ENCODE results near the gene FAM13A. TPM values are rescaled to one million over a fixed set of nuclear protein-coding genes. Genes with fewer than 3 reads are reported as not detected.
A peak's percentile ranks its signal among the peaks of the same experiment; 100 is the strongest.

The FAM13A gene
- total and polyA plus RNA-seq, 11 donors = 3.7 to 30.4 (median 11.5) TPM

DNA sequence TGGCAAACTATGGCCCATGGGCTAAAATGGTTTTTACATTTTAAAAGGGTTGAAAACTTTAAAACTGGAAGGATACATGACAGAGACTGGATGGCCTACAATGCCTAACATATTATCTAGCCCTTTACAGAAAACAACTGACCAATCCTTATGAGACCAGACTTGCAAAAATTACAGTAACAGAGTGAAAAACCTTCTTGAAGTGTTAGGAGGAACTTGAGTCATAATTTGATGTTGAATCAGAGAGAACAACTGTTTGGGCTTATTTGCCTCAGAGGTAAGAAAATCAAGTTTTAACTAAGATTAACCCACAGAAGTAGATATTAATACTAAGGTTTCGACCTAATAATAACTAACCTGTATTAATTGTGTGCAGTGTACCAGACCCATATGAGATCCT, 347.0 kb downstream of the FAM13A start:
- H3K27me3 ChIP-seq = no peaks in the 10 kb centered on the region
- H3K36me3 ChIP-seq = peaks cover 0 to 76% (median 59%) of the 10 kb centered on the region in 9 donors
- intact Hi-C loops (cut with DNase I) = loop anchor here (5.0 to 10.0 kb wide), 7 partner anchors 52 to 312 kb away; no protein-coding TSS in a partner anchor
- peaks cover 0 to 6% (median 0%) of the 10 kb centered on the region in 12 donors for H3K9me3 ChIP-seq
- ATAC-seq (no peak), DNase-seq (no peak)
- TF ChIP-seq POLR2A (IDR thresholded peaks at IDR 0.05) = no peak
- TF ChIP-seq, protein P1, sequence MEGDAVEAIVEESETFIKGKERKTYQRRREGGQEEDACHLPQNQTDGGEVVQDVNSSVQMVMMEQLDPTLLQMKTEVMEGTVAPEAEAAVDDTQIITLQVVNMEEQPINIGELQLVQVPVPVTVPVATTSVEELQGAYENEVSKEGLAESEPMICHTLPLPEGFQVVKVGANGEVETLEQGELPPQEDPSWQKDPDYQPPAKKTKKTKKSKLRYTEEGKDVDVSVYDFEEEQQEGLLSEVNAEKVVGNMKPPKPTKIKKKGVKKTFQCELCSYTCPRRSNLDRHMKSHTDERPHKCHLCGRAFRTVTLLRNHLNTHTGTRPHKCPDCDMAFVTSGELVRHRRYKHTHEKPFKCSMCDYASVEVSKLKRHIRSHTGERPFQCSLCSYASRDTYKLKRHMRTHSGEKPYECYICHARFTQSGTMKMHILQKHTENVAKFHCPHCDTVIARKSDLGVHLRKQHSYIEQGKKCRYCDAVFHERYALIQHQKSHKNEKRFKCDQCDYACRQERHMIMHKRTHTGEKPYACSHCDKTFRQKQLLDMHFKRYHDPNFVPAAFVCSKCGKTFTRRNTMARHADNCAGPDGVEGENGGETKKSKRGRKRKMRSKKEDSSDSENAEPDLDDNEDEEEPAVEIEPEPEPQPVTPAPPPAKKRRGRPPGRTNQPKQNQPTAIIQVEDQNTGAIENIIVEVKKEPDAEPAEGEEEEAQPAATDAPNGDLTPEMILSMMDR (IDR thresholded peaks at IDR 0.05) = no peak
- H3K27ac ChIP-seq = no peak overlapping the region
- H3K4me3 ChIP-seq = no peak overlapping the region
- H3K4me1 ChIP-seq = peaks cover 0 to 13% (median 2%) of the 10 kb centered on the region in 12 donors
- WGBS, 4 donors = 96 to 100% (median 97%) methylated on average over 1 of the region's 1 CpG

DNA sequence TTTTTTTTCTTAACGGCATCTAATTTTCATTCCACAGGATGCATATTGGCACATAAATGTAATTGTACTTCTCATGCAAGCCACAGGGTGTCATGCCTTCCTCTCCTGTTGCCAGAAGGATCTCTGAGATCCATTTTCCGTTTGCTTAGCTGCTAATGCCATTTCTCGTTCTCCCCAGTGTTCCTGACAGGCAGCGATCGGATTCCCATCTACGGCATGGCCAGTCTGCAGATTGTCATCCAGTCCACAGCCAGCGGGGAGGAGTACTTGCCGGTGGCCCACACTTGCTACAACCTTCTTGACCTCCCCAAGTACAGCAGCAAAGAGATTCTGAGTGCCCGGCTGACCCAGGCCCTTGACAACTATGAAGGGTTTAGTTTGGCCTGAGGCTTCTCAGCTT, 350.4 kb downstream of the FAM13A start:
- Histone ChIP-seq H3K4me3 (no peak overlapping the region), H3K36me3 (peaks cover 0 to 95% (median 74%) of the 10 kb centered on the region in 9 donors), H3K4me1 (peaks cover 0 to 13% (median 2%) of the 10 kb centered on the region in 12 donors), H3K27me3 (no peaks in the 10 kb centered on the region), H3K27ac (peak overlapping the region in 6 of 12 donors; percentile 8 to 61 (median 38)), H3K9me3 (peaks cover 0 to 2% (median 0%) of the 10 kb centered on the region in 12 donors)
- TF ChIP-seq, protein P1 (IDR thresholded peaks at IDR 0.05) = peak; percentile 35 to 72 (median 56)
- no peak for TF ChIP-seq POLR2A (IDR thresholded peaks at IDR 0.05)
- intact Hi-C loops (cut with DNase I) = loop anchor here in 9 of 10 donors (1.0 to 10.0 kb wide), 9 partner anchors 56 to 318 kb away; no protein-coding TSS in a partner anchor
- DNase-seq = peak in 3 of 5 donors; percentile 19 to 61 (median 28)
- ATAC-seq = peak; percentile 77 to 93 (median 88)
- 35 to 40% (median 36%) methylated on average over 9 of the region's 9 CpGs for WGBS, 4 donors

DNA sequence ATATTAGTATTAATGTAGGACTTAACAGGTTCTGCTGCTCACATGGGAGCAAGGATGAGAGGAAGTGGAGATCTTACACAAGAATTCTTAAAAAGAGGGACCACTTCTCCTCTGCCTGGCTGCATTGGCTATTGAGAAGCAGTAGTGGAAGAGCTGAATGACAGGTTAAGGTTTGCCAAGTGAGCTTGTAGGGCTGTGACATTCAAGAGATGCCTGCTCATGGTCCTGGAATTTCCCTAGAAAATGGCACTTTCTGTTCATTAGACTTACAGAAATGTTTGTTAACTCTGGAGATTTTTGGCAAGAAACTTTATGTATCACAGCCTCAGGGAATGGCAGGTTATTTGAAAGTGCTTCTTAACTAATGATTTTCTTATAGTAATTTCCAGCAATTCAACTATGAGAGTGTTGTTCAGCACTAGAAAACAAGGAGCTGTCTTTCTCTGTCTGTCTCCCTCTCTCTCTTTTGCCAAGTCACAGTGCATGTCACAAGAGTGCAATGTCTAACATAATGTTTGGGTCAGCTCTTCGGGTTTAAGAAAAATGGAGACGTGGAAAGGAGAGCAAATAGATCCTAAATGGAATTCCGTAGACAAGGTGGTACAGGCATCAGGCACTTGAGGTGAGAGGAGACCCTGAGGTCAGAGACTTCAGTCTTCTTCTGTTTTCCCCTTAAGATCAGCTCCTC, 351.0 kb downstream of the FAM13A start:
- DNase-seq (no peak), ATAC-seq (peak in 1 of 4 donors; percentile 14)
- 64 to 80% (median 72%) methylated on average over 3 of the region's 3 CpGs for WGBS, 4 donors
- H3K4me3 ChIP-seq = no peak overlapping the region
- H3K36me3 ChIP-seq = peaks cover 0 to 93% (median 70%) of the 10 kb centered on the region in 9 donors
- H3K9me3 ChIP-seq = no peaks in the 10 kb centered on the region
- intact Hi-C loops (cut with DNase I) = loop anchor here in 9 of 10 donors (1.0 to 10.0 kb wide), 9 partner anchors 56 to 319 kb away; no protein-coding TSS in a partner anchor
- TF ChIP-seq, protein P1 (IDR thresholded peaks at IDR 0.05) = no peak
- no peak for TF ChIP-seq POLR2A (IDR thresholded peaks at IDR 0.05)
- H3K27ac ChIP-seq = no peak overlapping the region
- H3K27me3 ChIP-seq = no peaks in the 10 kb centered on the region
- H3K4me1 ChIP-seq = peaks cover 0 to 13% (median 2%) of the 10 kb centered on the region in 12 donors

DNA sequence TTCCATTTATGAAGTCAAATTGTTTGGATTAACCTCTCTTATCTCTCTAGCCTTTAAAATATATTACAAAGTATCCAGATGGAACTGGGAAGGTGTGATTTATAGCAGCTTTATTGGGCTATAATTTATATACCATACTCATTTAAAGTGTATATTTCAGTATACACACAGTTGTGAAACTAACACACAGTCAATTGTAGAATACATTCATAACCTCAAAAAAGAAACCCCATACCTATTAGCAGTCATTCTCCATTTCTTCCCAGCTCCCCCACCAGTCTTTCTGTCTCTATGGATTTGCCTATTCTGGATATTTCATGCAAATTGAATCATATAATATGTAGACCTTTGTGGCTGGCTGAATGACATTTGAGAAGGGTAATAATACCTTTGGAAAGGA, 351.8 kb downstream of the FAM13A start:
- no peak overlapping the region for H3K4me3 ChIP-seq

More for the DNA sequence above, 351.8 kb downstream of the FAM13A start:
- no peak for TF ChIP-seq POLR2A (IDR thresholded peaks at IDR 0.05)
- TF ChIP-seq, protein P1 (IDR thresholded peaks at IDR 0.05) = no peak
- no peaks in the 10 kb centered on the region for H3K9me3 ChIP-seq
- peaks cover 0 to 13% (median 2%) of the 10 kb centered on the region in 12 donors for H3K4me1 ChIP-seq
- no peak overlapping the region for H3K27ac ChIP-seq
- H3K27me3 ChIP-seq = no peaks in the 10 kb centered on the region
- peaks cover 0 to 87% (median 63%) of the 10 kb centered on the region in 9 donors for H3K36me3 ChIP-seq
- intact Hi-C loops (cut with DNase I) = loop anchor here in 8 of 10 donors (5.0 to 10.0 kb wide), 5 partner anchors 57 to 317 kb away; no protein-coding TSS in a partner anchor
- no peak for DNase-seq
- no peak for ATAC-seq

All from heart left ventricle (tissue), 16 donors.